ENCODE results near the gene EVC2.

Gene EVC2

DNA sequence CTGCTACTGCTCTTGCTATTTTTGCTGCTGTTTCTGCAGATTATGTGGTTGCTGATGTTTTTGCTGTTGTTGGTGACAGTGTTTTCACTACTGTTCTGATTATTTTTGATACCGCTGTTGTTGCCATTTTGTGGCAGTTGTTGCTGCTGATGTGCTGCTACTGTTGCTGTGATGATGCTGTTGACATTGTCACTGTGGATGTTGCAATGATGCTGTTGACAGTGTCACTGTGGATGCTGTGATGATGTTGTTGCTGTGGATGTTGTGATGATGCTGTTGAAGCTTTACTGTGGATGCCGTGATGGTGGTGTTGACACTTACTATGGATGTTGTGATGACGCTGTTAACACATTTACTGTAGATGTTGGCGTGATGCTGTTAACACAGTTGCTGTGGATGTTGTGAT is 180.3 kb downstream of the EVC2 start:
- no peak for ATAC-seq
- TF ChIP-seq BACH2 (CRISPR knock-in tag; IDR thresholded peaks at IDR 0.05; ENCODE audit: borderline replicate concordance) (no peak), ZFP30 (CRISPR knock-in tag; IDR thresholded peaks at IDR 0.05) (no peak)

GRCh38 chr4:5527211-5527610 is 181.1 kb downstream of the EVC2 start:
- no peak for ATAC-seq
- no peak for TF ChIP-seq ZNF70 (CRISPR knock-in tag; IDR thresholded peaks at IDR 0.05)
- no peak for TF ChIP-seq ISL1 (CRISPR knock-in tag; IDR thresholded peaks at IDR 0.05)
- TF ChIP-seq ESRRG (CRISPR knock-in tag; IDR thresholded peaks at IDR 0.05) = no peak
- TF ChIP-seq TCF4 (CRISPR knock-in tag; IDR thresholded peaks at IDR 0.05; ENCODE audit: borderline replicate concordance) = no peak
- TF ChIP-seq, protein P1, sequence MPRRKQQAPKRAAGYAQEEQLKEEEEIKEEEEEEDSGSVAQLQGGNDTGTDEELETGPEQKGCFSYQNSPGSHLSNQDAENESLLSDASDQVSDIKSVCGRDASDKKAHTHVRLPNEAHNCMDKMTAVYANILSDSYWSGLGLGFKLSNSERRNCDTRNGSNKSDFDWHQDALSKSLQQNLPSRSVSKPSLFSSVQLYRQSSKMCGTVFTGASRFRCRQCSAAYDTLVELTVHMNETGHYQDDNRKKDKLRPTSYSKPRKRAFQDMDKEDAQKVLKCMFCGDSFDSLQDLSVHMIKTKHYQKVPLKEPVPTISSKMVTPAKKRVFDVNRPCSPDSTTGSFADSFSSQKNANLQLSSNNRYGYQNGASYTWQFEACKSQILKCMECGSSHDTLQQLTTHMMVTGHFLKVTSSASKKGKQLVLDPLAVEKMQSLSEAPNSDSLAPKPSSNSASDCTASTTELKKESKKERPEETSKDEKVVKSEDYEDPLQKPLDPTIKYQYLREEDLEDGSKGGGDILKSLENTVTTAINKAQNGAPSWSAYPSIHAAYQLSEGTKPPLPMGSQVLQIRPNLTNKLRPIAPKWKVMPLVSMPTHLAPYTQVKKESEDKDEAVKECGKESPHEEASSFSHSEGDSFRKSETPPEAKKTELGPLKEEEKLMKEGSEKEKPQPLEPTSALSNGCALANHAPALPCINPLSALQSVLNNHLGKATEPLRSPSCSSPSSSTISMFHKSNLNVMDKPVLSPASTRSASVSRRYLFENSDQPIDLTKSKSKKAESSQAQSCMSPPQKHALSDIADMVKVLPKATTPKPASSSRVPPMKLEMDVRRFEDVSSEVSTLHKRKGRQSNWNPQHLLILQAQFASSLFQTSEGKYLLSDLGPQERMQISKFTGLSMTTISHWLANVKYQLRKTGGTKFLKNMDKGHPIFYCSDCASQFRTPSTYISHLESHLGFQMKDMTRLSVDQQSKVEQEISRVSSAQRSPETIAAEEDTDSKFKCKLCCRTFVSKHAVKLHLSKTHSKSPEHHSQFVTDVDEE (CRISPR knock-in tag; IDR thresholded peaks at IDR 0.05) = no peak
- no peak for TF ChIP-seq ARNTL (CRISPR knock-in tag; IDR thresholded peaks at IDR 0.05; ENCODE audit: borderline replicate concordance, low read depth)
- no peak for TF ChIP-seq ZNF8 (CRISPR knock-in tag; IDR thresholded peaks at IDR 0.05)
- TF ChIP-seq, protein P2, sequence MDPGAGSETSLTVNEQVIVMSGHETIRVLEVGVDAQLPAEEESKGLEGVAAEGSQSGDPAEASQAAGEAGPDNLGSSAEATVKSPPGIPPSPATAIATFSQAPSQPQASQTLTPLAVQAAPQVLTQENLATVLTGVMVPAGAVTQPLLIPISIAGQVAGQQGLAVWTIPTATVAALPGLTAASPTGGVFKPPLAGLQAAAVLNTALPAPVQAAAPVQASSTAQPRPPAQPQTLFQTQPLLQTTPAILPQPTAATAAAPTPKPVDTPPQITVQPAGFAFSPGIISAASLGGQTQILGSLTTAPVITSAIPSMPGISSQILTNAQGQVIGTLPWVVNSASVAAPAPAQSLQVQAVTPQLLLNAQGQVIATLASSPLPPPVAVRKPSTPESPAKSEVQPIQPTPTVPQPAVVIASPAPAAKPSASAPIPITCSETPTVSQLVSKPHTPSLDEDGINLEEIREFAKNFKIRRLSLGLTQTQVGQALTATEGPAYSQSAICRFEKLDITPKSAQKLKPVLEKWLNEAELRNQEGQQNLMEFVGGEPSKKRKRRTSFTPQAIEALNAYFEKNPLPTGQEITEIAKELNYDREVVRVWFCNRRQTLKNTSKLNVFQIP (CRISPR knock-in tag; IDR thresholded peaks at IDR 0.05; ENCODE audit: borderline replicate concordance, low read depth) = no peak
- no peak for TF ChIP-seq TOX (CRISPR knock-in tag; IDR thresholded peaks at IDR 0.05; ENCODE audit: borderline replicate concordance)
- TF ChIP-seq CREB5 (CRISPR knock-in tag; IDR thresholded peaks at IDR 0.05; ENCODE audit: low read depth) = no peak
- no peak for TF ChIP-seq PPARA (CRISPR knock-in tag; IDR thresholded peaks at IDR 0.05; ENCODE audit: borderline replicate concordance)

GRCh38 chr4:5526080-5526846 is 182.1 kb downstream of the EVC2 start:
- TF ChIP-seq ZFP30 (CRISPR knock-in tag; IDR thresholded peaks at IDR 0.05) = no peak
- TF ChIP-seq ARNTL (CRISPR knock-in tag; IDR thresholded peaks at IDR 0.05; ENCODE audit: borderline replicate concordance, low read depth) = no peak
- no peak for TF ChIP-seq ISL1 (CRISPR knock-in tag; IDR thresholded peaks at IDR 0.05)
- no peak for TF ChIP-seq GLIS3 (CRISPR knock-in tag; IDR thresholded peaks at IDR 0.05)
- no peak for TF ChIP-seq PATZ1 (CRISPR knock-in tag; IDR thresholded peaks at IDR 0.05; ENCODE audit: borderline replicate concordance)
- ATAC-seq = no peak

- TF ChIP-seq ZNF70 (CRISPR knock-in tag; IDR thresholded peaks at IDR 0.05) (no peak), ISL1 (CRISPR knock-in tag; IDR thresholded peaks at IDR 0.05) (peak; percentile 42; the same call in 1 of the 2 replicates), TCF4 (CRISPR knock-in tag; IDR thresholded peaks at IDR 0.05; ENCODE audit: borderline replicate concordance) (peak; percentile 86)
- ATAC-seq = no peak
Observed at GRCh38 chr4:5524446-5525299, 183.7 kb downstream of the EVC2 start.

- no peak for TF ChIP-seq TOX (CRISPR knock-in tag; IDR thresholded peaks at IDR 0.05; ENCODE audit: borderline replicate concordance)
- TF ChIP-seq CSDC2 (CRISPR knock-in tag; IDR thresholded peaks at IDR 0.05) = no peak
- TF ChIP-seq ZNF565 (CRISPR knock-in tag; conservative IDR thresholded peaks at IDR 0.05; ENCODE audit: low read depth) = no peak
- no peak for TF ChIP-seq ARNTL (CRISPR knock-in tag; IDR thresholded peaks at IDR 0.05; ENCODE audit: borderline replicate concordance, low read depth)
- no peak for TF ChIP-seq ZFP3 (CRISPR knock-in tag; IDR thresholded peaks at IDR 0.05)
- TF ChIP-seq CREB5 (CRISPR knock-in tag; IDR thresholded peaks at IDR 0.05; ENCODE audit: low read depth) = no peak
- TF ChIP-seq, protein P3, sequence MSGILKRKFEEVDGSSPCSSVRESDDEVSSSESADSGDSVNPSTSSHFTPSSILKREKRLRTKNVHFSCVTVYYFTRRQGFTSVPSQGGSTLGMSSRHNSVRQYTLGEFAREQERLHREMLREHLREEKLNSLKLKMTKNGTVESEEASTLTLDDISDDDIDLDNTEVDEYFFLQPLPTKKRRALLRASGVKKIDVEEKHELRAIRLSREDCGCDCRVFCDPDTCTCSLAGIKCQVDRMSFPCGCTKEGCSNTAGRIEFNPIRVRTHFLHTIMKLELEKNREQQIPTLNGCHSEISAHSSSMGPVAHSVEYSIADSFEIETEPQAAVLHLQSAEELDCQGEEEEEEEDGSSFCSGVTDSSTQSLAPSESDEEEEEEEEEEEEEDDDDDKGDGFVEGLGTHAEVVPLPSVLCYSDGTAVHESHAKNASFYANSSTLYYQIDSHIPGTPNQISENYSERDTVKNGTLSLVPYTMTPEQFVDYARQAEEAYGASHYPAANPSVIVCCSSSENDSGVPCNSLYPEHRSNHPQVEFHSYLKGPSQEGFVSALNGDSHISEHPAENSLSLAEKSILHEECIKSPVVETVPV (CRISPR knock-in tag; IDR thresholded peaks at IDR 0.05) = no peak
- TF ChIP-seq PPARA (CRISPR knock-in tag; IDR thresholded peaks at IDR 0.05; ENCODE audit: borderline replicate concordance) = no peak
- no peak for TF ChIP-seq ZNF8 (CRISPR knock-in tag; IDR thresholded peaks at IDR 0.05)
- ATAC-seq = no peak
Observed at GRCh38 chr4:5517372-5517771, 191.0 kb downstream of the EVC2 start.

Measured in SK-N-SH treated with all-trans-retinoic acid at 6 μM for 48 hours (cell line).